ENCODE results near the gene TMEM258.

Gene TMEM258

GRCh38 chr11:61785837-61786402 is 6.5 kb downstream of the TMEM258 start (continued):
- TF ChIP-seq ZNF626 (tag by site-specific recombination; IDR thresholded peaks at IDR 0.05): no peak

- H3K27ac ChIP-seq (ENCODE audit: extremely low read depth, low read depth, low read length): no peak overlapping the region
- ChIA-PET POLR2A (no interaction called here), CTCF (no interaction called here)
- H3K4me3 ChIP-seq (ENCODE audit: low read depth, low read length): no peak overlapping the region
- H3K36me3 ChIP-seq (ENCODE audit: control insufficient read depth in 2 of 2, insufficient read depth in 1 of 2, low read length in 2 of 2): peaks cover 0 to 71% of the 10 kb centered on the region in 2 experiments; a peak in 1 of 3 replicates
- no peaks in the 10 kb centered on the region for H3K4me1 ChIP-seq (ENCODE audit: control insufficient read depth, insufficient read depth, low read length)
- H3K9me3 ChIP-seq (ENCODE audit: control insufficient read depth, insufficient read depth, low read depth, low read length): no peaks in the 10 kb centered on the region
- TF ChIP-seq ZSCAN23 (tag by site-specific recombination; IDR thresholded peaks at IDR 0.05): no peak
- TF ChIP-seq TRIM28 (IDR thresholded peaks at IDR 0.05; ENCODE audit: borderline replicate concordance, low read length): no peak
- no peak for TF ChIP-seq ZNF654 (tag by site-specific recombination; IDR thresholded peaks at IDR 0.05; ENCODE audit: low read depth)
- TF ChIP-seq ZNF555 (tag by site-specific recombination; conservative IDR thresholded peaks at IDR 0.05): no peak
- TF ChIP-seq ZFP3 (tag by site-specific recombination; IDR thresholded peaks at IDR 0.05; ENCODE audit: low read depth): no peak
- TF ChIP-seq ZFP37 (tag by site-specific recombination; IDR thresholded peaks at IDR 0.05): no peak
- no peak for TF ChIP-seq GLI2 (tag by site-specific recombination; IDR thresholded peaks at IDR 0.05; ENCODE audit: borderline replicate concordance, low read depth)
- TF ChIP-seq KLF1 (tag by site-specific recombination; IDR thresholded peaks at IDR 0.05): no peak
- TF ChIP-seq ZNF354C (tag by site-specific recombination; IDR thresholded peaks at IDR 0.05; ENCODE audit: borderline replicate concordance, low read depth): no peak
- TF ChIP-seq ZNF248 (tag by site-specific recombination; IDR thresholded peaks at IDR 0.05): no peak
Observed at GRCh38 chr11:61784506-61784805, 7.9 kb downstream of the TMEM258 start.

- TF ChIP-seq KLF17 (tag by site-specific recombination; IDR thresholded peaks at IDR 0.05): no peak
- peak; percentile 14; the same call in 1 of the 2 replicates for TF ChIP-seq ZIC2 (tag by site-specific recombination; IDR thresholded peaks at IDR 0.05)
- Histone ChIP-seq H3K27ac (ENCODE audit: extremely low read depth, low read depth, low read length) (no peak overlapping the region), H3K4me3 (ENCODE audit: low read depth, low read length) (no peak overlapping the region), H3K4me1 (ENCODE audit: control insufficient read depth, insufficient read depth, low read length) (no peaks in the 10 kb centered on the region), H3K9me3 (ENCODE audit: control insufficient read depth, insufficient read depth, low read depth, low read length) (no peaks in the 10 kb centered on the region), H3K36me3 (ENCODE audit: control insufficient read depth in 2 of 2, insufficient read depth in 1 of 2, low read length in 2 of 2) (peaks cover 0 to 66% of the 10 kb centered on the region in 2 experiments; a peak in 1 of 3 replicates)
- ChIA-PET POLR2A (no interaction called here), CTCF (no interaction called here)
Observed at GRCh38 chr11:61783717-61784505, 8.5 kb downstream of the TMEM258 start.

- H3K27ac ChIP-seq (ENCODE audit: extremely low read depth, low read depth, low read length): no peak overlapping the region
- H3K4me3 ChIP-seq (ENCODE audit: low read depth, low read length): no peak overlapping the region
- H3K36me3 ChIP-seq (ENCODE audit: control insufficient read depth in 2 of 2, insufficient read depth in 1 of 2, low read length in 2 of 2): peaks cover 0 to 61% of the 10 kb centered on the region in 2 experiments; a peak in 1 of 3 replicates
- POLR2A ChIA-PET: no interaction called here
- CTCF ChIA-PET: interaction anchor here (1.0 to 1.8 kb wide), 3 partner anchors 8 to 324 kb away, joined by 3 to 6 read pairs (median 4); no protein-coding TSS in a partner anchor
- H3K4me1 ChIP-seq (ENCODE audit: control insufficient read depth, insufficient read depth, low read length): no peaks in the 10 kb centered on the region
- no peaks in the 10 kb centered on the region for H3K9me3 ChIP-seq (ENCODE audit: control insufficient read depth, insufficient read depth, low read depth, low read length)
- TF ChIP-seq ZNF211 (tag by site-specific recombination; IDR thresholded peaks at IDR 0.05; ENCODE audit: low read depth): no peak
- TF ChIP-seq PRDM1 (tag by site-specific recombination; IDR thresholded peaks at IDR 0.05): no peak
- TF ChIP-seq ZNF433 (tag by site-specific recombination; IDR thresholded peaks at IDR 0.05; ENCODE audit: low read depth): no peak
- no peak for TF ChIP-seq ZNF747 (tag by site-specific recombination; IDR thresholded peaks at IDR 0.05)
- TF ChIP-seq ZNF585B (tag by site-specific recombination; IDR thresholded peaks at IDR 0.05): no peak
- no peak for TF ChIP-seq ZNF544 (tag by site-specific recombination; IDR thresholded peaks at IDR 0.05)
- no peak for TF ChIP-seq ZNF121 (tag by site-specific recombination; IDR thresholded peaks at IDR 0.05)
- TF ChIP-seq ZNF114 (tag by site-specific recombination; IDR thresholded peaks at IDR 0.05): no peak
- no peak for TF ChIP-seq ZBTB49 (tag by site-specific recombination; IDR thresholded peaks at IDR 0.05; ENCODE audit: low read depth)
- no peak for TF ChIP-seq ZNF155 (tag by site-specific recombination; IDR thresholded peaks at IDR 0.05)
- no peak for TF ChIP-seq ZNF621 (tag by site-specific recombination; IDR thresholded peaks at IDR 0.05)
- TF ChIP-seq GFI1B (tag by site-specific recombination; IDR thresholded peaks at IDR 0.05): no peak
- no peak for TF ChIP-seq ZBTB26 (tag by site-specific recombination; optimal IDR thresholded peaks at IDR 0.05)
- no peak for TF ChIP-seq KLF10 (tag by site-specific recombination; IDR thresholded peaks at IDR 0.05)
Observed at GRCh38 chr11:61782841-61783240, 9.6 kb downstream of the TMEM258 start.

Data from HEK293 (cell line).